Kidney epithelial cell (primary cell): ENCODE data around the gene AP3S2. TPM values are rescaled to one million over a fixed set of nuclear protein-coding genes. Genes with fewer than 3 reads are reported as not detected.
"Not testable (repeated sequence)": the region's sequence is repeated elsewhere in the genome, so short reads cannot be mapped to it uniquely, and the experiment has no call there.

ENCODE experiments used
- DNase-seq: peaks from one replicate; pipeline ENCODE4 v3.0.0-alpha.2; 2010; ENCODE audit warnings: low read depth
- H3K27me3 ChIP-seq: 2 replicates; pipeline ENCODE4 v1.6.0; 2011; ENCODE audit warnings: low read length; ENCODE audit not compliant: control insufficient read depth, insufficient read depth
- H3K36me3 ChIP-seq: 2 replicates; pipeline ENCODE4 v1.5.1; 2011; ENCODE audit warnings: low read length; ENCODE audit not compliant: control insufficient read depth, insufficient read depth
- H3K4me3 ChIP-seq: 2 replicates; pipeline ENCODE4 v1.5.1; 2011; ENCODE audit warnings: low read depth, mild to moderate bottlenecking, control low read depth, low read length
- total RNA-seq: library from RNA; depleted of rRNA; stranded (reverse); fragments of >200 nt; gene quantifications from 2 replicates; pipeline ENCODE4 v1.2.3, GENCODE V29; 2015
- TF ChIP-seq, protein P1 (sequence below): IDR thresholded peaks from 2 replicates; pipeline ENCODE4 v1.5.1; 2011; ENCODE audit warnings: mild to moderate bottlenecking, moderate library complexity, low read length, control low read depth, inconsistent platforms; ENCODE audit not compliant: insufficient read depth, poor library complexity, severe bottlenecking

Gene AP3S2
- total RNA-seq, 1 donor from 2014 or later = 66.6 TPM

DNA sequence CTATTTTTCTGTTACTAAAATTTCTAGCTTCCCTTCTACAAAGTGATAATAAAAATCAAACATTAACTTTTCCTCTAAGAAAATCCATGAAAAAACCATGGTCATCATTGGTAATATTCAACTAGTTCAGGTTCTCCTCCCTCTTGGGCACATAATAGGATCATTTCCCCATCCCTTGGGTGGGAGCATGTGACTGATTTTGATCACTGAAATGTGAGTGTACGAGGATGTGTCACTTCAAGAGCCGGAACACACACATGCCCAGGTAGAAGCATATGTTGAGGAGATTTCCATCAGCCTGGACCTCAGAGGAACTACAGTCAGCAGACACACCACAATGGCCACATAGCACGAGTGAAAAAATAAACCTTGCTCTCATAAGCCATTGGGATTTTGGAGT is 36.1 kb downstream of the AP3S2 start:
- H3K27me3 ChIP-seq = no peaks in the 10 kb centered on the region
- TF ChIP-seq, protein P1, sequence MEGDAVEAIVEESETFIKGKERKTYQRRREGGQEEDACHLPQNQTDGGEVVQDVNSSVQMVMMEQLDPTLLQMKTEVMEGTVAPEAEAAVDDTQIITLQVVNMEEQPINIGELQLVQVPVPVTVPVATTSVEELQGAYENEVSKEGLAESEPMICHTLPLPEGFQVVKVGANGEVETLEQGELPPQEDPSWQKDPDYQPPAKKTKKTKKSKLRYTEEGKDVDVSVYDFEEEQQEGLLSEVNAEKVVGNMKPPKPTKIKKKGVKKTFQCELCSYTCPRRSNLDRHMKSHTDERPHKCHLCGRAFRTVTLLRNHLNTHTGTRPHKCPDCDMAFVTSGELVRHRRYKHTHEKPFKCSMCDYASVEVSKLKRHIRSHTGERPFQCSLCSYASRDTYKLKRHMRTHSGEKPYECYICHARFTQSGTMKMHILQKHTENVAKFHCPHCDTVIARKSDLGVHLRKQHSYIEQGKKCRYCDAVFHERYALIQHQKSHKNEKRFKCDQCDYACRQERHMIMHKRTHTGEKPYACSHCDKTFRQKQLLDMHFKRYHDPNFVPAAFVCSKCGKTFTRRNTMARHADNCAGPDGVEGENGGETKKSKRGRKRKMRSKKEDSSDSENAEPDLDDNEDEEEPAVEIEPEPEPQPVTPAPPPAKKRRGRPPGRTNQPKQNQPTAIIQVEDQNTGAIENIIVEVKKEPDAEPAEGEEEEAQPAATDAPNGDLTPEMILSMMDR = no peak
- peak; percentile 62 for DNase-seq
- H3K4me3 ChIP-seq = no peak overlapping the region
- H3K36me3 ChIP-seq = no peaks in the 10 kb centered on the region

DNA sequence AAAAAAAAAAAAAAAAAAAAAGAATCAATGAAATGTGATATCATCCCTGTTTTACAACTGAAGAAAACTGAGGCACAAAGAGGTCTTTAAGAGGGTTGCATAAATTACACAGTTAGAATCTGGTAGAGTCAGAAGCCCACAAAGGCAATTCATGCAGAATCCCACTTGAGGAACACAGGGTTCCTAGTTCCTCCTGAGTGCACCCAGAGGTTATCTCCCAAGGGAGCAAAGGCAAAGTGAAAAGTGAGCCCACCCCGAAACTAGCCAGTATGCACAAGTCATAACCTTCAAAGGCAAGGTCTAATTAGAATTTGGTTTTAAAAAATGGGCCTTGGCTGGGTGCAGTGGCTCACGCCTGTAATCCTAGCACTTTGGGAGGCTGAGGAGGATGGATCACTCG is 37.8 kb downstream of the AP3S2 start:
- H3K27me3 ChIP-seq = no peaks in the 10 kb centered on the region
- no peak for DNase-seq
- H3K36me3 ChIP-seq = no peaks in the 10 kb centered on the region
- no peak overlapping the region for H3K4me3 ChIP-seq
- TF ChIP-seq, protein P1 = no peak

DNA sequence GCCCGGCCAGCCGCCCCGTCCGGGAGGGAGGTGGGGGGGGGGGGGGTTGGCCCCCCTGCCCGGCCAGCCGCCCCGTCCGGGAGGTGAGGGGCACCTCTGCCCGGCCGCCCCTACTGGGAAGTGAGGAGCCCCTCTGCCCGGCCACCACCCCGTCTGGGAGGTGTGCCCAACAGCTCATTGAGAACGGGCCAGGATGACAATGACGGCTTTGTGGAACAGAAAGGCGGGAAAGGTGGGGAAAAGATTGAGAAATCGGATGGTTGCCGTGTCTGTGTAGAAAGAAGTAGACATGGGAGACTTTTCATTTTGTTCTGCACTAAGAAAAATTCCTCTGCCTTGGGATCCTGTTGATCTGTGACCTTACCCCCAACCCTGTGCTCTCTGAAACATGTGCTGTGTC is 38.9 kb downstream of the AP3S2 start:
- not testable (repeated sequence) for DNase-seq, H3K27me3 ChIP-seq, H3K4me3 ChIP-seq, H3K36me3 ChIP-seq

DNA sequence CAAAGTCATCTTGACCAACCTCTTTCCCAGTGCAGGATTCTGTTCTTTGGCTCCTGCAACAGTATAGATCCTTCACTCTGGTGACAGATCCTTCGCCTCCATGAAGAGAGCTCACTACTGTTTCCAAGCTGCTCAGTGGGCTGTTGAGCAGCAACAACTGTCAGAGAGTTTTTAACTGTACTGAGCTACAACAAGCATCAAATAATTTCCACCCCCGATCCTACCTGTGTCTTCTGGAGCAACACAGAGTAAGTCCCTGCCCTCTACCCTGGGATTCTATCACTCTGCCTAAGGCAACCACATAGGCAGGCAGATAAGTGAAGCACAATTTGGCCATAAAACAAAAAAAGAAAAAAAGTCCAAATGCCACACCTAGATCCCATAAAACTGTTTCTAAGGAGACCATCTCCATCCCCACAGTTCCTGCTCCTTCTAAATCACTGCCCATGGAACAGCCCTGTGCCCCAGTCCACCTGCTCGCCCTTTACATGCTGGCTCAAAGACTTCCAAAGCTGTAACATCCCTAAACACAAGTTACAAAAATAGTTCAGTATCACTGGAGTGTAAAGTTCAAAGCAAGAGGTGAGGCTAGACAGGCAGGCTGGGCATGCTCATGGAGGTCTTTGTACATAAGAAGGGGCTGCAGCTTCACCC is 41.3 kb downstream of the AP3S2 start:
- DNase-seq = no peak
- Histone ChIP-seq H3K27me3 (no peaks in the 10 kb centered on the region), H3K36me3 (no peaks in the 10 kb centered on the region), H3K4me3 (no peak overlapping the region)
- TF ChIP-seq, protein P1 = no peak

DNA sequence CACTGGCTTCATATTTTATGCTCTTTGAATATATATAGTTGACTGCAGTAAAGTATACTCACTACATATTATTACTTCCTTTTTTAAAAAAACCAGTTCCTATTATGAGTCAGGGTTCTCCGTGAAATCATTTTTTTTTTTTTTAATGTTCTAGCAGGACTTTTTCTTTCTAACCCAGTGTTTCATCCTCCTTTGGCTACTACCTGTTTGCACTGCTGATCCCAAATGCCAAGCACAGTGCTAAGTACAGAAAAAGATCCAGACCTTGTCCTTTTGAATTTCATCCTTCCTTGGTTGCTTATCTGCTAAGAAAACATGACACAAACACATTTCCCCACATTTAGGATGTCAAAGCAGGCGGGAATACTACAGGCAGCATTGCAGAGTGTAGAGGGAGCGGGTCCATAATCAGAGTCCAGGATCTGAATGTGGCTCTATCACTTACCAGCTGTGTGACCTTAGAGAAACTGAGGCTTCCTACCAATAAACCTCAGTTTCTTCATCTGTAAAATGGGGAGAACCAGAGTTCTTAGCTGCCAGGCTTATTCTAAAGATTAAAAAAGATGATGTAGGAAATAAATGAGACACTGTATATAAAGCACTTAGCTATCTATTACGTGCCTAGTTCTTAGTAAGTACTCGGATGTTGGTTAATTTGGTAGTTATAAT is 42.0 kb downstream of the AP3S2 start:
- Histone ChIP-seq H3K36me3 (no peaks in the 10 kb centered on the region), H3K4me3 (no peak overlapping the region), H3K27me3 (no peaks in the 10 kb centered on the region)
- DNase-seq = no peak
- TF ChIP-seq, protein P1 = no peak

DNA sequence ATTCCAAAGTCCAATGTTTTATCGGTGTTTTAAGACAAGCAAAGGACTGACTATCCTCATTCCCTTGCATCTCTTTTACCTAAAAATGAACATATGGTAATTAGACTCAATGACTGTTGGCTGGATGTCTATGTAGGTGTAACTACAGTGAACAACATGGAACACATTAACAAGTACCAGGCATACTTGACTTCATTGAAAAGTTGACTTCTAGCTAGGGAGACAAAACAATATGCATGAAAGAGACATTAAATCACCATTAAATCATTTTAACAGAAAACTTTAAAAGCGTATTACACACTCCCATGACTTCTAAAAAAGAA is 44.9 kb downstream of the AP3S2 start:
- H3K27me3 ChIP-seq = no peaks in the 10 kb centered on the region
- TF ChIP-seq, protein P1 = no peak

More for the DNA sequence above, 44.9 kb downstream of the AP3S2 start:
- no peak overlapping the region for H3K4me3 ChIP-seq
- H3K36me3 ChIP-seq = no peaks in the 10 kb centered on the region
- DNase-seq = no peak
